ENCODE results near the gene CCDC74B.
"Not testable (repeated sequence)": the region's sequence is repeated elsewhere in the genome, so short reads cannot be mapped to it uniquely, and the experiment has no call there.

The CCDC74B gene

DNA sequence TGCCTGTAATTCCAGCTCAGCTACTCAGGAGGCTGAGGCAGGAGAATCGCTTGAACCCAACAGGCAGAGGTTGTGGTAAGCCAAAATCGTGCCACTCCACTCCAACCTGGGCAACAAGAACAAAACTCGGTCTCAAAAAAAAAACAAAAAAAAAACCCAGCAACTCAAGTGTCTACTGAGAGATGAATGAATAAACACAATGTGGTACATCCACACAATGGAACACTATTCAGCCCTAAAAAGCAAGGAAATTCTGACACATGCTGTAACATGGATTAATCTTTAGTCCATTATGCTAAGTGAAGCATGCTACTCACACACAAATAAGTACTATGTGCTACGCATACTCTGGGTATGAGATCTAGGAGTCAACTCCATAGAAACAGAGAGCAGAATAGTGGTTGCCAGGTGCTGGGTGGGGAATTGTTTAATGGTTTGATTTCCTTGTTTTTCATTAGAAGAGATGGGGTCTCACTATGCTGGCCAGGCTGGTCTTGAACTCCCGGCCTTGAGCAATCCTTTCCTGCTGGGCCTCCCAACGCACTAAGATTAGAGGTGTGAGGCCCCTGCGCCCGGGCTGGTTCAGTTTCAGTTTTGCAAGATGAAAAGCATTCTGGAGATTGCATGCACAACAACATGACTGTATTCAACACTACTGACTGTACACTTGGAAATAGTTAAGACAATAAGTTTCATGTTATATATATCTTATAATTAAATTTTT, 20.5 kb upstream of the CCDC74B start:
- no peak for DNase-seq

- no peak for DNase-seq
These were observed 18.1 kb upstream of the CCDC74B start for GRCh38 chr2:130162968-130163367.

- DNase-seq = not testable (repeated sequence)
These were observed 17.6 kb upstream of the CCDC74B start for GRCh38 chr2:130162486-130162885.

DNA sequence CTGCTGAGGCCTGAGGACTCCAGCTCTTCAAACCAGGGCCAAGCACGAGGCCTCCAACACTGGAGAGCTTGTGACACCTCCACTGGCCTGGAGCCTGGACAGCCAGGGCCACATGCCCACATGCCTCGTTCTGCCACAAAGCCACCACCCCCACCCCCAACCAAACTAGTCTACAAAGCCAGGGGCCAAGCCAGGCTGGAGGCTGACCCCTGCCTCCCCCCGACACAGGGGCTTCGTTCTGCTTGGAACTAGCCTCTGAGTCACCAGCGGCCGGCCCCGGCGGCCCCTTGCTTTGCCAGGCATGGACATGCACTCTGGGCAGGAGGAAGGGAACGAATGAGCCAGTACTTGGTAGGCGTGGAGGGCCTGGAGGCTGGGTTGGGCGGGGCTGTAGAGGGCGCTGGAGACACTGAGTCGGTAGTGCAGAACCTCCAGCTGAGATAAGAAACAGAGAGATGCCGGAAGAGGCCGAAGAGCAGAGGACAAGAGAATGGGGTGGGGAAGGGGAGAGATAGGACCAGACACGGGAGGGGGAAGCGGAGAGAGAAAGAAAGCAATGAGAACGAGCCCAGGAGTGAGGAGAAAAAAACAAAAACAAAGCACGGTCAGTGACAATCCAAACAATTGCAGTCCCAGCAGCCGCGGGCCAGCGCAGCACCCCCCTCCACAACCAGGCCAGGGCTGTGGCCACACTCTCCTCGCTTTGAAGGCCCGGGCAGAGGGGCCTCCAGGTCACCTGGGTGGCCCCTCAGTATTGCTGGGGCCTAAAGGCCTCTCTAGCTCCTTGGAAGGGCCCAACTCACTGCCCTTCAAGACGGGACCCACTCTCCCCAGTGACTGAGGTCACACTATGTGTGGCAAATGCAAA, 16.2 kb upstream of the CCDC74B start:
- DNase-seq = not testable (repeated sequence)

DNA sequence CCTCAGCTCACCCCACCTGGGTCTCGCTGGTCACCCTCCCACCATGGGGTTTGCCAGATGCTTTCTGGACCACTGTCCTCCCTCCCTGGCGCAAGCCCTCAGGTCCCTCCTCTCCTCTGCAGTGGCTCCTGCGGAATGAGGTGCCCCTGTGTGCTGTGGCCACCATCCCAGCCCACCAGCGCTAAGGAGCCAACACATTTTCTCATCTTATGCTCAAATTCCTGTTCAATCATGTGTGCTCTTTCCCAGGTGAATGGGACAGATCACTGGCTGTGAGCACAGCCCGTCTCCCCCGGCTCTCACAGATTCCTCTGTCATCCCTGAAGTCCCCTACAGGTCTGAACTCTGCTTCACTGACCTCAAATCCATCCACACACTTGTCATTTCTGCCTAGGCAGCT, 15.2 kb upstream of the CCDC74B start:
- DNase-seq = no peak

GRCh38 chr2:130159376-130159775, 14.5 kb upstream of the CCDC74B start:
- DNase-seq = not testable (repeated sequence)

DNA sequence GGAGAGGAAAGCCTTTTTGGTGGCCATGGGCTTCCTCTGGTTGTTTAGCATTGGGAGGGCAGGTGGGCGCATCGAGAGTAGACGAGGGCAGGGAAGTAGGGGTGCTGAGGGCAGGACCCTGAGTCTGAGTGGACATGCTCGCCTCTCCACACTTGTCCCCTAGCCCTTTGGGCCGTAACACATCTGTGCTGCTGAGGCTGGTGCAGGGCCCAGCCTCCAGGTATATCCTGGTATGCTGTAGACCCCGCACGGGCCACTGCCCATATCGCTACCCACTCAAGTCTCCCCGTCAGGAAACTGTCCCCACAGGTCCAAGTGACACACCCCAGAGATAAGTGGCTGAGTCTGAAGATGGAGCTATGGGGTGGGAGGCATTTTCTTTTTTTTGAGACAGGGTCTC, 13.7 kb upstream of the CCDC74B start:
- DNase-seq = no peak

DNA sequence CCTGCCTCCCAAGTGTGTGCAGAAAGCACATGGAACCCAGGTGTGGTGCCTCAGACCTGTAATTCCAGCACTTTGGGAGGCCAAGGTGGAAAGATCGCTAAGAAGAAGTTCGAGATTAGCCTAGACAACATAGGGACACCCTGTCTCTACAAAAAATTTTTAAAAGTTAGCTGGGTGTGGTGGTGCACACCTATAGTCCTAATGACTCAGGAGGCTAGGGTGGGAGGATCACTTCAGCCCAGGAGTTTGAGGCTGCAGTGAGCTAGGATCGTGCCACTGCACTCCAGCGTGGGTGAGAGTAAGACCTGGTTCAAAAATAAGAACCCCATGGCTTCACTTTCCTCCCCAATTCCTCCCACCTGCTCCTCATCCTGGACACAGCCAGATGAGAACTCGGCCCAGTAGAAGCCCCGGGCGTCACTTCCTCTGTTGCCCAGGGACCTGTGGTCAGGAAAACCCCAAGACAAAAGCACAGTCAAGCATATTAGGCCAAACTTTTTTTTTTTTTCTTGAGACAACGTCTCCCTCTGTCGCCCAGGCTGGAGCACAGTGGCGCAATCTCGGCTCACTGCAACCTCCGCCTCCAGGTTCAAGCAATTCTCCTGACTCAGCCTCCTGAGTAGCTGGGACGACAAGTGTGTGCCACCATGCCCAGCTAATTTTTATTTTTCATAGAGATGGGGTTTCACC, 13.1 kb upstream of the CCDC74B start:
- DNase-seq = not testable (repeated sequence)

GRCh38 chr2:130157354-130157753, 12.4 kb upstream of the CCDC74B start:
- DNase-seq = not testable (repeated sequence)

DNA sequence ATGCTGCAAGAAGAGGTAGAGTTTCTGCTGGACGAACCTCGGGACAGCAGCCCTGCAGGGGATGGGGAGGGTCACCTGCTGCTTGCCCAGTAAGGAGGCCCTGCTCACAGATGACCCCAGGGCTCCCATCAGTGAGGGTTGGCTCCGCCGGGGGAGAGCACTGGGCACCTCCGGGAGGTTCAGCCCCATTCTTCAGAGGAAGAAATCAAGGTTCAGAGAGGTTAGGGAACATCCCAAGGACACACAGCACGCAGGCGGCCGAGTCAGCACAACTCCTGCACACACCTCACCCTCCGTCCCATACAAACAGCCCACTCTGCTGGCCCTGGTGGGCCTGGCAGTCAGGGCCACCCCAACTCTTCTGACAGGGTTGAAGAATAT, 11.7 kb upstream of the CCDC74B start:
- no peak for DNase-seq

DNA sequence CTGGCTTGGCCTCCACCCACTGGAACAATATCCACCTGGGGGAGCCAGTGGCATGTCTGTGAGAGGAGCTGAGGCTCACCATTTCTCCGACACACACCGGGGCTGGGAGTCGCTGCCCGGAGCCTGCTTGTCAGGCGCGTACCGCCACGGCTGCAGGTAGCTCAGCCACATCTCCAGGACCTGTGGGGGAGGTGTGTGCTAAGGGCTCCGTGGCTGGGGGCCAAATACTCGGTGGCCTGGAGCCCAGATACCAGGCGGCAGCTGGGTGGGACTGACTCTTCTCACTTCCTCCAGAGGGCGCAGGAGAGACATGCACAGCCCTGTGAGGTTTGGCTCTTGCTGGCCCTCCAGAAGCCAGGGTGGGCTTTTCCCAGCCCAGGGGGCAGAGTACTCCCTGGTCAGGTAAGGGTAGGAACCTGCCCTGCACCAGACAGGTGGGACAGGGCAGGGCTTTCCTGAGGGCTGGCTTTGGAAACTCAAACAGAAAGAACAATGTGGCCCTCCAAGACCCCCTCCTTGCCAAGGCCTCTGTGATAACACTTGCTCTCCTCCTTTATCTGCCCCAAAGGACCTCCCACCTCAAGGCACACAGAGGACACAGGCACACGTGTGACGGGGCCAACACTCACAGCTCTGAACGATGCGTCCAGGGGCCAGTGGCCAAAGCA, 11.2 kb upstream of the CCDC74B start:
- peak; percentile 75 for DNase-seq

- DNase-seq = no peak
These were observed 10.2 kb upstream of the CCDC74B start for GRCh38 chr2:130154773-130155765.

GRCh38 chr2:130154423-130154770, 9.5 kb upstream of the CCDC74B start:
- DNase-seq = not testable (repeated sequence)

DNA sequence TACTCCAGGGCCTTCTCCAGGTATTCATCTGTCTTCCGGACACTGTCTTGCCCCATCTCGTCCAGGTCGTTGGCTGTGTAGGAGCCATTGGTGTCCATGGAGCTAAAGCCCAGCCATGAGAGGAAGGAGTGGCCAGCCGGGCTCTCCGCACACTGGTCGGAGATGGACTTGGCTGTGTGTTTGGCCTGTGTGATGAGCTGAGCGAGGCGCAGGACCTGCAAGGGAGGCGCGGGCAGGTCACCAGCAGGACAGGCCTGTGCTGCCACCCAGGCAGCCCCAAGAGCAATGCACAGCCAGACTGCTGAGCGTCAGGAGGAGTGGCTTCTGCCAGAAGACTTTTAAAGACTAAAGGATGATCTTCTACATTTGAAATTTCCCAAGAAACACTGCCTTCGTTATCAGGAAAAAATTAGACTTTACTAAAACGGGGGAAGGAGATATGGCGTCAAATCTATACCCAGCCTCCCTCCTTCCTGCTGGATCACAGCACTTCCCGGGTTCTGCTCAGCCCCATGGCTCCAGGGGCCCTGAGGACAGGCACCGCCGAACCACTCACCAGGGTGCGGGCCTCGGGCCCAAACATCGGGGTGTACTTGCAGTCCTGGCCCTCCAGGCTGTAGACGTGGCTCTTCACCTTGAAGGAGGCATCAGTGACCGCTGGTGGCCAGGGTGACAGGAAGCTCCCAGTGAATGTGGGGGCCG, 9.0 kb upstream of the CCDC74B start:
- DNase-seq = not testable (repeated sequence)

GRCh38 chr2:130152816-130153595, 8.1 kb upstream of the CCDC74B start:
- DNase-seq = no peak

GRCh38 chr2:130152136-130152815, 7.4 kb upstream of the CCDC74B start:
- DNase-seq = not testable (repeated sequence)

DNA sequence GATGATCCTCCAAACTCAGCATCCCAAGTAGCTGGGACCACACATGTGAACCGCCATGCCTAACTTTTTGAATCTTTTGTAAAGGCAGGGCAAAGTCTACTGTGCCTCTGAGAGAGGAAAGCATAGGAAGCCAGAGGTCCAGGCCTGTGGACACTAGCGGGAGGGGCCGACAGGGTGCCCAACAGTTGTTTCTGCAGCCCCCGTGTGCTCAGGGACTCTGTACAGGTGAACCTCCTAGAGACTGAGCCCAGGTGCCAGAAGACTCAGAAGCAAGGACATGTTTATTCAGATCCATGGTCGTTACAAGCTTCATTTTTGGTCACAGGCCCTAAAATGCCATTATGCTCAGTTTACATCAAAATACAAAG, 6.2 kb upstream of the CCDC74B start:
- DNase-seq = not testable (repeated sequence)

- DNase-seq = peak; percentile 6
These were observed 5.6 kb upstream of the CCDC74B start for GRCh38 chr2:130150181-130151144.

Data from NCI-H82 (cell line).